Uterus (tissue), 2 donors: ENCODE results near the gene RAB9B.

Experiments used
- POLR2A ChIP-seq, 2 donors: fragments of 450-650 bp; IDR thresholded peaks; one replicate each; pipeline ENCODE4 v1.6.1; 2016; ENCODE audit warnings: antibody characterized with exemption in 2 of 2, mild to moderate bottlenecking in 1 of 2, moderate library complexity in 1 of 2
- TF ChIP-seq, protein P1 (sequence below), 4 experiments: fragments of 200-600 bp in 2 of 4; fragments of 450-650 bp in 2 of 4; sonication (generic) in 2 of 4; IDR thresholded peaks; one replicate each; pipeline ENCODE4 v1.5.1; 2016 to 2019; ENCODE audit warnings: antibody characterized with exemption in 4 of 4, mild to moderate bottlenecking in 2 of 4, moderate library complexity in 1 of 4

DNA sequence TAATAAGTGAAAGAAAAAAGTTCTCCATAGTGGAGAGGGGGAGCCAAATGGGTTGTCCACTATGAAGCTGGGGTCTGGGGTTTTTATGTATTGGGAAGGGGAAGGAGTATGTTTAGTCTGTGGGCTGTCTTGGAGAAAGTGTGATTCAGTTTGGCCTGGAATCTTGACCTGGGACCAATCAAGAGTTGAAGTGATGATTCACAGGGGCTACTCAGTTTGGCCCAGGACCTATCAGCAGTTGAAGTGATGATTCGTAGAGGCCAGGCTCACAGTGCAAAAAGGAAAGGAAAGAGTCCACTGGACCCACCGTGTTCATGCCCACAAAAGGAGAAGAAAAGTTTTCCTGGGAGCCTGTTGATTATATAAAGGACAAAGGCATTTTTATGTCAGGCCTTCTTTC is 47.3 kb upstream of the RAB9B start:
- TF ChIP-seq, protein P1, sequence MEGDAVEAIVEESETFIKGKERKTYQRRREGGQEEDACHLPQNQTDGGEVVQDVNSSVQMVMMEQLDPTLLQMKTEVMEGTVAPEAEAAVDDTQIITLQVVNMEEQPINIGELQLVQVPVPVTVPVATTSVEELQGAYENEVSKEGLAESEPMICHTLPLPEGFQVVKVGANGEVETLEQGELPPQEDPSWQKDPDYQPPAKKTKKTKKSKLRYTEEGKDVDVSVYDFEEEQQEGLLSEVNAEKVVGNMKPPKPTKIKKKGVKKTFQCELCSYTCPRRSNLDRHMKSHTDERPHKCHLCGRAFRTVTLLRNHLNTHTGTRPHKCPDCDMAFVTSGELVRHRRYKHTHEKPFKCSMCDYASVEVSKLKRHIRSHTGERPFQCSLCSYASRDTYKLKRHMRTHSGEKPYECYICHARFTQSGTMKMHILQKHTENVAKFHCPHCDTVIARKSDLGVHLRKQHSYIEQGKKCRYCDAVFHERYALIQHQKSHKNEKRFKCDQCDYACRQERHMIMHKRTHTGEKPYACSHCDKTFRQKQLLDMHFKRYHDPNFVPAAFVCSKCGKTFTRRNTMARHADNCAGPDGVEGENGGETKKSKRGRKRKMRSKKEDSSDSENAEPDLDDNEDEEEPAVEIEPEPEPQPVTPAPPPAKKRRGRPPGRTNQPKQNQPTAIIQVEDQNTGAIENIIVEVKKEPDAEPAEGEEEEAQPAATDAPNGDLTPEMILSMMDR (IDR thresholded peaks at IDR 0.05), result no peak
- no peak for TF ChIP-seq POLR2A (IDR thresholded peaks at IDR 0.05)
